Measurements from ENCODE around the gene DGUOK.

GRCh38 chr2:73891276-73891901, 35.3 kb upstream of the DGUOK start:
- TF ChIP-seq EGR1 (IDR thresholded peaks at IDR 0.05; ENCODE audit: borderline replicate concordance in 1 of 2, low read depth in 2 of 2, low read length in 2 of 2) (no peak), TAF1 (IDR thresholded peaks at IDR 0.05; ENCODE audit: borderline replicate concordance, low read depth, low read length) (no peak), CTCF (IDR thresholded peaks at IDR 0.05 in 2 of 3, conservative IDR thresholded peaks at IDR 0.05 in 1 of 3; ENCODE audit: control insufficient read depth in 2 of 3, extremely low read depth in 1 of 3, insufficient read depth in 1 of 3, low read depth in 3 of 3, low read length in 3 of 3) (no peak), SKIL (IDR thresholded peaks at IDR 0.05; ENCODE audit: low read depth, poor library complexity, severe bottlenecking) (no peak), REST (IDR thresholded peaks at IDR 0.05; ENCODE audit: low read depth, low read length) (no peak), FOS (IDR thresholded peaks at IDR 0.05; ENCODE audit: borderline replicate concordance, extremely low read depth, insufficient read length) (no peak), EZH2 (IDR thresholded peaks at IDR 0.05; ENCODE audit: borderline replicate concordance, control insufficient read depth, low read depth, low read length) (no peak), SUPT20H (IDR thresholded peaks at IDR 0.05; ENCODE audit: borderline replicate concordance, control insufficient read depth, low read depth, low read length) (no peak), POLR2AphosphoS5 (IDR thresholded peaks at IDR 0.05; ENCODE audit: low read length) (no peak), ZNF24 (IDR thresholded peaks at IDR 0.05) (no peak), KDM1A (IDR thresholded peaks at IDR 0.05; ENCODE audit: borderline replicate concordance) (no peak), POLR2A (IDR thresholded peaks at IDR 0.05; ENCODE audit: low read depth, low read length) (no peak)

Data from GM12878 (cell line).